ENCODE results near the gene RFX3. TPM values are rescaled to one million over a fixed set of nuclear protein-coding genes. Genes with fewer than 3 reads are reported as not detected.

Gene RFX3
- total and polyA plus RNA-seq, 2 of the 13 experiments (the other 11 are each of a cell fraction or from before 2014, with no cell fraction given) = 2.7 to 5.3 TPM

DNA sequence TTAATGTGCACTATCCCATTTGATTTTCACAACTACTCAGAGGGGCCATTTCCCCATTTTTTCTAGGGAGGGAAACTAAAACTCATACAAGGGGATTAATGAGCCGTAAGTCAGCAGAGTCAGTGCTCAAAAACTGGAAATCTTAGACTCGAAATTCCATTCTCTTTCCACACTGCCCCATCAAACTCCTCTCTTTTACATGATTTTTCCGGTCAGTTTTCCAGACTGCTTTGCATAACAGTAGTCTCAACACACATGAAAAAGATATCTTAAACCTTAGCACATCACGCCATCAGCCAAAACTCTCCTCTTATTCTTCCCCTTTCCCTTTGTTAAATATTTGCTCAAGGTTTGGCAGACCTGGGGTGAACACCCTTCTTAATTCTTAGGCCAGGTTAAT, 332.0 kb downstream of the RFX3 start (continued):
- no peak for TF ChIP-seq ZNF746 (CRISPR knock-in tag; IDR thresholded peaks at IDR 0.05)
- no peak for TF ChIP-seq ZNF335 (CRISPR knock-in tag; IDR thresholded peaks at IDR 0.05)
- TF ChIP-seq MED1 (CRISPR knock-in tag; IDR thresholded peaks at IDR 0.05) = no peak
- no peak for TF ChIP-seq ZNF124 (CRISPR knock-in tag; IDR thresholded peaks at IDR 0.05)

DNA sequence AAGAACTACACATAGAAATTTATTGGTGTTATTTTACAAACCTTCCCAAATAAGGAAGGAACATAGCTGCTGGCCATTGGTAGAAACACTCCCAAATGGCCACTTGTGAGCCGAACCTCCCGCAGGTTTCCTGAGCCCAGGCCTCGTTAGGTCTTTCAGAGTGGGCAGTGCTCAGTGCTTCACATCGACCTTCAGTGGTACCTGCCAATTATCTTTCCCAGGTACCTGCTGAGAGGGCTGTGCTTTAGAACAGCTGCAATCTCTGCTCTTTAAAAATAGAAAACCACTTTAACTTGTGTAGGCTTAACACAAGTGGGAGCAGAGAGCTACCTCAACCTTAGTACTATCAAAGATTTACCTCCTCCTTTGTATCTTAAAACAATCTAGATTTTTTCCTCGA, 334.1 kb downstream of the RFX3 start:
- POLR2A ChIA-PET = no interaction called here
- no peak for ATAC-seq
- in situ Hi-C loops (cut with HindIII; ENCODE audit: extremely low pct_ligation_motif_present, low pct_unique_long_range_greater_than_20kb) (no loop called here), intact Hi-C loops (cut with micrococcal nuclease; ENCODE audit: unreplicated experiment) (no loop called here)
- no peak overlapping the region for H2AFZ ChIP-seq (ENCODE audit: low read length)
- no peaks in the 10 kb centered on the region for H3K36me3 ChIP-seq (replicated peaks in 1 of 2; ENCODE audit: control insufficient read depth in 1 of 2, insufficient read depth in 2 of 2, low read length in 2 of 2)
- 35% methylated on average over 5 of the region's 5 CpGs for WGBS (ENCODE audit: low lambda C conversion rate)
- CTCF ChIA-PET (ENCODE audit: low intra/inter-chr PET ratio, low total read pairs) = no interaction called here
- no peaks in the 10 kb centered on the region for H3K79me2 ChIP-seq (ENCODE audit: insufficient read depth, low read length)
- H3K4me2 ChIP-seq (ENCODE audit: low read depth, low read length) = no peak overlapping the region
- no peak for TF ChIP-seq AGO2 (optimal IDR thresholded peaks at IDR 0.05; ENCODE audit: low read depth, low read length)
- no peak for TF ChIP-seq ZNF230 (CRISPR knock-in tag; IDR thresholded peaks at IDR 0.05)
- no peak for TF ChIP-seq MEF2D (CRISPR knock-in tag; IDR thresholded peaks at IDR 0.05)
- TF ChIP-seq YEATS4 (CRISPR knock-in tag; IDR thresholded peaks at IDR 0.05; ENCODE audit: borderline replicate concordance) = no peak
- no TSS peak for BruUV-seq (replicated peaks)
- no peaks in the 10 kb centered on the region for H3K9me3 ChIP-seq (ENCODE audit: low read length)
- H3K4me1 ChIP-seq (ENCODE audit: insufficient read depth, low read length) = peaks cover 5% of the 10 kb centered on the region; the same call in 1 of the 2 replicates
- no peak overlapping the region for H3K27ac ChIP-seq (ENCODE audit: extremely low read length, insufficient read depth, low read length)
- H3K27me3 ChIP-seq (ENCODE audit: control insufficient read depth in 1 of 2, insufficient read depth in 2 of 2, low read length in 2 of 2) = no peaks in the 10 kb centered on the region
- no peak for FAIRE-seq
- H4K20me1 ChIP-seq (ENCODE audit: insufficient read depth, low read length) = no peaks in the 10 kb centered on the region
- H3K9ac ChIP-seq (ENCODE audit: insufficient read depth, low read depth, low read length) = no peak overlapping the region
- no peak for DNase-seq (ENCODE audit: low spot score)
- no peak overlapping the region for H3K4me3 ChIP-seq (replicated peaks in 1 of 3; ENCODE audit: insufficient read depth in 1 of 3, low read depth in 2 of 3, low read length in 3 of 3)

All from HepG2 (cell line).